NCI-H1694 treated with DMSO at 0.1 percent for 48 hours (cell line): Measurements from ENCODE around the gene ARCN1.
"Not testable (repeated sequence)": the region's sequence is repeated elsewhere in the genome, so short reads cannot be mapped to it uniquely, and the experiment has no call there.

Experiments used
- DNase-seq: peaks from one replicate; lab custom pipeline; 2025; lab: John Stamatoyannopoulos, UW

Gene ARCN1

DNA sequence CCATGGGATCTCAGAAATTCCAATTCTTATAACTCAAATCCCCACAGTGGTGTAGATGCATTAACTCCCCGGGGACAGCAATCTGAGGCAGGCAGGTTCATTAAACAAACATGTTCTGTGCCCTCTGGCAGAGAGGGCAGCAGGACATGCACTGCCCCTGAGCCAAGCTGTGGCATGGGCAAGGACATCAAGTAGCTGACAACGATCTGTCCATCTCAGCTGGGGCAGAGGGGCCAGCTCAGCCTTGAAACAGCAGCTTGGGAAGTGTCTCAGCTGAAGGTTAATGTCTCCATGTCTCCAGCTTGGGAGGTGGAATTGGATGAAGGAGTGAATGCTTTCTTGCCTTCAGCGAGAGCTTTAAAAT, 27.6 kb upstream of the ARCN1 start:
- DNase-seq, result no peak

GRCh38 chr11:118545533-118545932, 26.7 kb upstream of the ARCN1 start:
- no peak for DNase-seq

DNA sequence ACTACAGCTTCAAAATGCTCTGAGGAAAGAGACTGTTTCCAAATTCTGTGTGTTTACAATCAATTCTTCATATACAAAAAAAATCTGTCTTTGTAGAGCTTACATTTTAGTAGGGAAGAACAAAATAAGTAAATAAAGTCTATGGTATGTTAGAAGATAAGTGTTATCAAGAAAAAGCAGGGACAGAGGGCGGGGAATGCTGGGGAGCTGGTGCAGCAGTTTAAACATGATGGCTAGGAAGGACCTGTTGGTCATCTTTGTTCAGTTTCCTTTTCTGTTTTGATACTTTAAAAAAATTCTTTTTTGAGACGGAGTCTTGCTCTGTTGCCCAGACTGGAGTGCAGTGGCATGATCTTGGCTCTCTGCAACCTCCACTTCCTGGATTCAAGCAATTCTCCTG, 25.1 kb upstream of the ARCN1 start:
- no peak for DNase-seq

DNA sequence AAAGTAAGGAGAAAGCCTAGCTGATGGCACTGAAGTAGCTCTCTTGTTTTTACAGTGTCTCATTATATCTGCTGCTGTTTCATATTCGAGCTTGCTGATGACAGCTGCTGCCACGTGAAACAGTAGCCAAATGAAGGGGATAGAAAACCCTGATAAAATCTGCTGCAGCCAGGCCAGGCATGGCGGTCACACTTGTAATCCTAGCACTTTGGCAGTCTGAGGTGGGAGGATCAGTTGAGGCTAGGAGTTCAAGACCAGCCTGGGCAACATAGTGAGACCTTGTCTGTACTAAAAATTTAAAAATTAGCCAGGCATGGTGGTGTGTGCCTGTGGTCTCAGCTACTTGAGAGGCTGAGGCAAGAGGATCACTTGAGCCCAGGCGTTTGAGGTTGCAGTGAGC, 19.9 kb upstream of the ARCN1 start:
- no peak for DNase-seq

DNA sequence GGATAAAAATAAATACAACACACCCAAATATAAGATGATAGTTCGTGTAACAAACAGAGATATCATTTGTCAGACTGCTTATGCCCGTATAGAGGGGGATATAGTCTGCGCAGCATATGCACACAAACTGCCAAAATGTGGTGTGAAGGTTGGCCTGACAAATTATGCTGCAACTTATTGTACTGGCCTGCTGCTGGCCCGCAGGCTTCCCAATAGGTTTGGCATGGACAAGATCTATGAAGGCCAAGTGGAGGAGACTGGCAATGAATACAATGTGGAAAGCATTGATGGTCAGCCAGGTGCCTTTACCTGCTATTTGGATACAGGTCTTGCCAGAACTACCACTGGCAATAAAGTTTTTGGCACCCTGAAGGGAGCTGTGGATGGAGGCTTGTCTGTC, 11.4 kb upstream of the ARCN1 start:
- DNase-seq, result no peak

DNA sequence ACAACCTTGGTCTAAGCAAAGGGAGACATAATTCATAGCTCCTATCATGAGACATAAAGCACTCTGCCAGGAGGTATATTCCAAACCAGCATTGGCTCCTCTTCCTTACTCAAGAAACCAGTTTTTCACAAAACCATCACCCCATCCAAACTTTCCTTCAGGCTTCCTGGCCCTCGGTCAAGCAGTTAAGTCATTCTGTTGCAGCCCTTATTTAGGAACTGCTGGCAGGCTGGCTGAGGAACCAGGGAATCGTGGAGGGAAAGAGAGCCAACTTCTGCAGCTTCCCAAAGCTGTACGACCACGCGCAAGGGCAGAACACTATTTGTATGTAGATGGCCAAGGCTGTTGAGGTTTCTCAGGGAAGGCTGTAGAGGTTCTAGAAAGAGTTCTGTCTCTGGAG, 7.2 kb upstream of the ARCN1 start:
- DNase-seq, result no peak

DNA sequence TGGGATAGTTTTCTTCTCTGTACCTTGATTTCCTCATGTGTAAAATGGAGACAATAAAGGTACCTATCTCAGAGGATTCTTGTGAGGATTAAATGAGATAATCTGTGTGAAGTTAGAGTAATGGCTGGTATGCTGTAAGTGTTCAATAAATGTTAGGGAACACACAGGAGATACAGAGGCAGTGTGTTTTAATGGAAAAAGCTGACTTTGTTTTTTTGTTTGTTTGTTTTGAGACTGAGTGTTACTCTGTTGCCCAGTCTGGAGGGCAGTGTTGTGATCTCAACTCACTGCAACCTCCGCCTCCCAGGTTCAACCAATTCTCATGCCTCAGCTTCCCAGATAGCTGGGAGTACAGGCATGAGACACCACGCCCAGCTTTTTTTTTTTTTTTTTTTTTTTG, 2.5 kb upstream of the ARCN1 start:
- no peak for DNase-seq

DNA sequence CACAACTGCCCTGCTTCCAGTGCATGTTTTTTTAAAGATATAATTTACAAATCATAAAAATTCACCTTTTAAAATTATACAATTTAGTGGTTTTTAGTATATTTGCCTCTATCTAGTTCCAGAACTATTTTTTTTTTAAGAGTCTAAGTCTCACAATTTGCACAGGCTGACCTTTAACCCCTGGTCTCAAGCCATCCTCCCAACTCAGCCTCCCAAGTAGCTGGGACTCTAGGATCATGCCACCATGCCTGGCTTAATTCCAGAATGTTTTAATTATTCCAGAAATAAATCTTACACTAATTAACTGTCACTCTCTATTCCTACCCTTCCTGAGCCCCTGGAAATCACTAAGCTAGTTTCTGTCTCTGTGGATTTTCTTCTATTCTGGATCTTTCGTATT, 1.4 kb upstream of the ARCN1 start:
- no peak for DNase-seq

GRCh38 chr11:118571701-118572060, 528 bp upstream of the ARCN1 start:
- not testable (repeated sequence) for DNase-seq

GRCh38 chr11:118572981-118573550, 857 bp downstream of the ARCN1 start:
- DNase-seq, result no peak

DNA sequence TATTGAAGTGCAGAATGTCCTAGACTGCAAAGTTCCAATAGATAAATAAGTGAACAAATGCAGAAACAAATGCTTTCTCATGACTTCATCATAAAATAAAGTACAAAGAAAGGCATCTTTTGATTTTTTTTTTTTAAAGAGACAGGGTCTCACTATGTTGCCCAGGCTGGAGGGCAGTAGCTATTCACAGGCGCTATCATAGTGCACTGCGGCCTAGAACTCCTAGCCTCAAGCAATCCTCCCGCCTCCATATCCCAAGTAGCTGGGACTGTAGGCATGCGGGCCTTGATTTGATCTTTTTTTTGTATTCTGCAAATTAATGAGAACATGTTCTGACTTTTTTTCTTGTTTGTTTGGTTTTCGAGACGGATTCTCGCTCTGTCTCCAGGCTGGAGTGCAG, 2.4 kb downstream of the ARCN1 start:
- no peak for DNase-seq

DNA sequence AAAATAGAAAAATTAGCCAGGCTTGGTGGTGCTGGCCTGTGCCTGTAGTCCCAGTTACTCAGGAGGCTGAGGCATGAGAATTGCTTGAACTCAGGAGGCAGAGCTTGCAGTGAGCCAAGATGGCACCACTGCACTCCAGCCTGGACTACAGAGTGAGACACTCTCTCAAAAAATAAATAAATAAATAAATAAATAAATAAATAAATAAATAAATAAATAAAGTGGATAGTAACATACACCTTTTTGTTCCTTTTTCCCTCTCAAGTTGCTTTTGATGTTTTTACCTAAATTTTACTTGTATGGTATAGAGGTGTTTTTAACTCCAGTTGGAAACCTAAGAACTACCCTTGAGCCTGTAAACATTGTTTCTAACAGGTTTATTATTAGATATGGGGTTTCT, 5.8 kb downstream of the ARCN1 start:
- DNase-seq, result not testable (repeated sequence)

DNA sequence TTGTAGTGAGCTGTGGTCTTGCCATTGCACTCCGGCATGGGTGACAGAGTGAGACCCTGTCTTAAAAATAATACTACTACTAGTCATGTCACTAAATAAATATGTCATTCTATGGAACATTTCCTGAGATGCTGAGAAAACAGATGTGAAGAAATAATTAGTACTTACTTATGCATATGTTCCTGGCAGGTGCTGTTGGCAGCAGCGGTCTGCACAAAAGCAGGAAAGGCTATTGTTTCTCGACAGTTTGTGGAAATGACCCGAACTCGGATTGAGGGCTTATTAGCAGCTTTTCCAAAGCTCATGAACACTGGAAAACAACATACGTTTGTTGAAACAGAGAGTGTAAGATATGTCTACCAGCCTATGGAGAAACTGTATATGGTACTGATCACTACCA, 8.8 kb downstream of the ARCN1 start:
- DNase-seq, result no peak

- DNase-seq, result no peak
These were observed 15.7 kb downstream of the ARCN1 start for GRCh38 chr11:118587952-118588351.

- no peak for DNase-seq
These were observed 20.6 kb downstream of the ARCN1 start for GRCh38 chr11:118592616-118593367.

GRCh38 chr11:118594984-118595383, 22.8 kb downstream of the ARCN1 start:
- not testable (repeated sequence) for DNase-seq

DNA sequence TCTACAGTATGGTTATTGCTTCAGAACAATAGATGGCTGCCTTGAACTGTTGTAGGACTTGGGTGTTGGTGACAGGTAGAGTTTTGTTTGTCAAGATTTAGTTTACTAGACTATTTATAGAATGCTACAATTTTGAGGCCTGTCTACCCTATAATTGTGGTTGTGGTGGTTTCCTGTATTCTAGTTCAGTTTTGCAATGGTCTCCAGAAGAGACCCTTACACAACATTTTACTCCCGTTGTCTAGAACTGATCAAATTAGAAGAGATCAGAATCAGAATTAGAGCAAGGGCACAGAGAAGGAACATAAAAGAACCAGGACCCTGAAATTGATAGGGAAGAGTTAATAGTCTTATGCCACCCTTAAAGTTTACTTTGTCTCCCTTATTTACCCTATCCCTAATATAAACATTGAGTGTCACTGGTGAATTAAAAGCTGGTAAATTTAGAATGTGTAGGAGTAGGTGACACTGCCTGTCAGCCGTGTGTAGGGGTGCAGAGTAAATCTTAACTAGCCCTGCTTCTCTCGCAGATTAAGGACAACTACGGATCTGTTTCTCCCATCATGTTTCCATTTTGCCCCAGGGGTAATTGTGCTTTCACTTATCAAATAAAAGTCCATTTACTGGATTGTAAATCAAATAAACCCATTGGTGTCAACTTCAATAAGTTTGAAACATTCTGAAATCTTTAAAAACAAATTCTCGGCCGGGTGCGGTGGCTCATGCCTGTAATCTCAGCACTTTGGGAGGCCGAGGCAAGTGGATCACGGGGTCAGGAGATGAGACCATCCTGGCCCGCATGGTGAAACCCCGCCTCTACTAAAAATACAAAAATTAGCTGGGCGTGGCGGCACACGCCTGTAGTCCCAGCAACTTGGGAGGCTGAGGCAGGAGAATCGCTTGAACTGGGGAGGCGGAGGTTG, 24.3 kb downstream of the ARCN1 start:
- no peak for DNase-seq

DNA sequence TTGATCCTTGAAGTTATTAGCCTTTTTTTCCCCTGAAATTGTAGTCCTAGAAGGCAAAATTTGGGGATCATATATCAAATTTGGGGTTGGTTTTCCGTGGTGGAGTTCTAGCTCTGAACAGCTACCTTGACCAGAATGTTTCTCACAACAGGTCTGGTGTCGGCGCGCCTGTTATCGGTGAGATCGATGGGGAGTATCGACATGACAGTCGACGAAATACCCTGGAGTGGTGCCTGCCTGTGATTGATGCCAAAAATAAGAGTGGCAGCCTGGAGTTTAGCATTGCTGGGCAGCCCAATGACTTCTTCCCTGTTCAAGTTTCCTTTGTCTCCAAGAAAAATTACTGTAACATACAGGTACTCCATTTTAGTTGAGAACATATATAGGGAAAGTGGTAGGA, 25.3 kb downstream of the ARCN1 start:
- DNase-seq, result no peak

GRCh38 chr11:118602331-118602730, 30.1 kb downstream of the ARCN1 start:
- DNase-seq, result no peak

- DNase-seq, result not testable (repeated sequence)
These were observed 31.5 kb downstream of the ARCN1 start for GRCh38 chr11:118603709-118604108.

DNA sequence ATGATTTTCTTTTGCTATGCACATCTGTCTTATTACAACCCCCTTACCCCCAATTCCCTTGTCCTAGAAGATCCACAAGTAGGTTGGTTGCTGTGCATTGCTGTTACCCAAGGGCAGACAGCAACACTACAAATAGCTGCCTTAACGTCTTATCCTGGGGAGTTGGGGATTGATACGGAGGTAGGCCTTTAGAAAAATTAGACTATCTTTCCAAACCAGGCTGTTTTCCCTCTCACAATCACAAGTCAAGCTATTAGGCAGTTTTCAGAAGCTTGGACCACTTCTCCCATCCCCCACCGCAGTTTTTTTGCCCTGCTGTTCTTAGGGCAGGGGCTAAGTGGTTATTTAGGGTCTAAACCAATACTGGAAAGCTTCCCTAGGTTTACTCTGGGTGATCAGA, 32.4 kb downstream of the ARCN1 start:
- DNase-seq, result no peak

DNA sequence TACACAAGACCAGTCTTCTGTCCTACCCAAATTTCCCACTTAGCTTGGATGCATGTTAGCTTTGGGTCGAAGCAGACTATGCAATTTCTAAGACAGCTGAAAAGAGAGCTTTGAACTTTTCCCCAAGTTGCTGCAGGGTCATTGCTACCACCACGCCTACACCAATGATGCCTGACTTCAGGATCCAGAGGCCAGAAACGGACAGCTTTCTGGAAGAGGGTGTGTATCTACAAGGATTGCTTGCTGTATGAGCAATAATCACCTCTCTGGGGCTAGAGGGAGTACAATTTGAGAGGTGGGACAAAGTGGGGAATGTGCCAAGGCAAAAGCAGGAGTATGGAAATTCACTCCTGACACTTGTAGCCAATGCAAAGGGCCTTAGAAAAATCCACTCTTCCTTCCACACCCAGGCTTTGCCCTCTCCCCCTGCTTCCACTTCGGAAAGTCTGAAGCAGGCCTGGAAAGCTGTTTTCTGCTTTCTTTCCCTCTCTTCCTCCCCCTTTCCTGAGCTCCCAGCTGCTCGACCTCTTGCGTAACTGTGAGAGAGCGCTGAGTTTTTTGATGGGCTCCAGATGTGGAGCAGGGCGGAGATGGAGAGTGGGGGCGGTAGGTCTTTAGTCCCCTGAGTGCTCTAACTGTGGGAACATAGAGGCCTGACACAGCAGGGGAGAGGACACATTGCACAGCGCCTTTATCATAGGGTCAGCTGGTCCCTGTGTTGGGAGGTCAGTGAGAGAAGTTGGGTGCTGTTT, 33.1 kb downstream of the ARCN1 start:
- DNase-seq, result no peak
